GM21390 (cell line): Measurements from ENCODE around the gene MYO5B.
A peak's percentile ranks its signal among the peaks of the same experiment; 100 is the strongest.
"Not testable (repeated sequence)": the region's sequence is repeated elsewhere in the genome, so short reads cannot be mapped to it uniquely, and the experiment has no call there.

Experiments
- ATAC-seq: cut with Tn5 transposase; IDR thresholded peaks from one replicate; pipeline ENCODE4 v1.9.1; 2021; ENCODE audit not compliant: unreplicated experiment

MYO5B gene

DNA sequence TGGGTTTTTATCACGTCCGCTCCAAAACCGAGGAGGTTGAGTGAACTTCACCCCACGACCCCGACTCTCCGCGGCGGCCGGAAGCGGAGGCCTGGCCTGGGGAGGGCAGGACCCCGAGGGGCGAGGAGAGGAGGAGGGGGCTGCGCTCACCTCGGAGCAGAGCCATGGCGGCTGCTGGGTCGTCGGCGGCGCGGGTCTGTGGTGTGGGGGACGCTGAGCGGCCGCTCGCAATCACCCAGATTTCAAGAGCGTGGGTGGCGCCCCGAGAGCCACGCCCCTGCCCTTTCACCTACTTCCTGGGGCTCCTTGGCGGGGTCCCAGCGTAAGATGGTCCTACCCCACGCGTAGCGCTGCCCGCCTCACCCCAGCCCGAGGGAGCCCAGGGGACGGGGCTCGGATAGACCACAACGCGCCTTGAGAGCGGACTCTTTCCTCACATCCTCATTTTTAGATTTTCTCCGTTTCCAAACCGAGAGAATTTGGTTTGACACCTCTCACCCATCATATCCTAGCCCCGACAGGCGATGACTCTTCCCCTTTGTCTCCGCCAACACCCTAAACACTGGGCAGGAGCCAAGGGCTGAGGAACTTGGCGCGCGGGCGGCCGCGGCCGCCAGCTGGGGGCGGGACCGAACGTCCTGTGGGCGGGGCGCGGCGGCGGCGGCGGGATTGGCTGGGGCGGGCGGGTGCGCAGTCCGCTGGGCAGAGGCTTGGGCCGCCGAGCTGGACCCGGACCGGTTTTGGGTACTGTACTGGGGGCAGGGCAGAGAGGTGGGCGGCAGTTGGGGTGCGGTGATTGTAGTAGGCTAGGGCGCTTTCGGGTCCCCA lies 381.4 kb downstream of the MYO5B start, which contains the start of gene ACAA2:
Gene ACAA2 (minus strand): TSS at position 215 of the 828 bp plus-strand sequence. CDS start 49 bp downstream, at position 166.
- ATAC-seq, result peak; percentile 80

DNA sequence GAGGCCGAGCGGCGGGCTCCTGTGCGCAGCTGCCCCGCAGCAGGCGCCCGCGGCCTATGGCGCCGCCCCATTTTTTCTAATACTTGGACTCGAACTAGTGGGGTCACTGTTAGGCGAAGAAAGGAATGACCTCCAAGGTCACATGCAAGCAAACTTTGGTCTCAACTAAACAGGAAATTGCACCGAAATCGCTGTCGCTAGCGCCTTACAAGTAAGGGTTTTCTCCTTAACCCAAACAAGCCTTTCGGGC lies 382.0 kb downstream of the MYO5B start:
- peak; percentile 25 for ATAC-seq

- ATAC-seq, result no peak
Observed at GRCh38 chr18:49812286-49813068, 382.5 kb downstream of the MYO5B start.

- ATAC-seq, result no peak
Observed at GRCh38 chr18:49811151-49811938, 383.6 kb downstream of the MYO5B start.

DNA sequence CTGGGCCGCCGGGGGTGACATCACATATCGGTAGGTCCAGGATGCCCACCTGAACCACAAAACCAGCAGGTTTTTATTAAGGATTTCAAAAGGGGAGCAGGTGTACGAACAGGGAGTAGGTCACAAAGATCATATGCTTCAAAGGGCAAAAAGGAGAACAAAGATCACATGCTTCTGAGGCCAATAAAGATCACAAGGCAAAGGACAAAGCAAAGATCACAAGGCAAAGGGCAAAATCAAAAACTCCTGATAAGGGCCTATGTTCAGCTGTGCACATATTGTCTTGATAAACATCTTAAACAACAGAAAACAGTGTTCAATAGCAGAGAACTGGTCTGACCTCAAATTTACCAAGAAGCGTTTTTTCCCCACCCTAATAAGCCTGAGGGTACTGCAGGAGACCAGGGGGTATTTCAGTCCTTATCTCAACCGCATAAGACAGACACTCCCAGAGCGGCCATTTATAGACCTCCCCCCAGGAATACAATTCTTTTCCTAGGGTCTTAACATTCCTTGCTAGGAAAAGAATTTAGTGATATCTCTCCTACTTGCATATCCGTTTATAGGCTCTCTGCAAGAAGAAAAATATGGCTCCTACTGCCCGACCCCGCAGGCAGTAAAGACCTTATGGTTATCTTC lies 386.3 kb downstream of the MYO5B start:
- not testable (repeated sequence) for ATAC-seq

GRCh38 chr18:49804096-49804495 lies 390.9 kb downstream of the MYO5B start:
- ATAC-seq, result no peak

- no peak for ATAC-seq
Observed at GRCh38 chr18:49802623-49803022, 392.3 kb downstream of the MYO5B start.

- ATAC-seq, result not testable (repeated sequence)
Observed at GRCh38 chr18:49800491-49800890, 394.5 kb downstream of the MYO5B start.

DNA sequence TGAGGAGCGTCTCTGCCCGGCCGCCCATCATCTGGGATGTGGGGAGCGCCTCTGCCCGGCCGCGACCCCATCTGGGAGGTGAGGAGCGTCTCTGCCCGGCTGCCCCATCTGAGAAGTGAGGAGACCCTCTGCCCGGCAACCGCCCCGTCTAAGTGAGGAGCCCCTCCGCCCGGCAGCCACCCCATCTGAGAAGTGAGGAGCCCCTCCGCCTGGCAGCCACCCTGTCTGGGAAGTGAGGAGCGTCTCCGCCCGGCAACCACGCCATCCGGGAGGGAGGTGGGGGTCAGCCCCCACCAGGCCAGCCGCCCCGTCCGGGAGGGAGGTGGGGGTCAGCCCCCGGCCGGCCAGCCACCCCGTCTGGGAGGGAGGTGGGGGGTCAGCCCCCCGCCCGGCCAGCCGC lies 395.1 kb downstream of the MYO5B start:
- ATAC-seq, result not testable (repeated sequence)

DNA sequence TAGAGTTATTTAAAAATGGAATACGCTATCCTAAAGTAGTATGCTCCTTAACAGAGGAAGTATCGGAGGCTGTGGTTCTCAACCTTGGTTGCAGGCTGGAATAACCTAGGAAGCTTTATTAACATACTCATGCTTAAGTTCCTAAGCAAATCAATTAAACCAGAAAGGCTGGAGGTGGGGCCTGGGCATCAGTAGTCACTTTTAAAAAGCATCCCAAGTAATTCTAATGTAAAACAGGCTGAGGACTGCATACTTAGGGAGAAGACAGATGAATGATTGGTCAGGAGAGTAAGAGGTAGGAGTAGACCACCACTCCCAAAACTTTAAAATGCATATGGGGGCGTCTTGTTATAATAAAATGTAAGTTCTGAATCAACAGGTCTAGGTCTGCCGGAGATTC lies 396.9 kb downstream of the MYO5B start:
- no peak for ATAC-seq

DNA sequence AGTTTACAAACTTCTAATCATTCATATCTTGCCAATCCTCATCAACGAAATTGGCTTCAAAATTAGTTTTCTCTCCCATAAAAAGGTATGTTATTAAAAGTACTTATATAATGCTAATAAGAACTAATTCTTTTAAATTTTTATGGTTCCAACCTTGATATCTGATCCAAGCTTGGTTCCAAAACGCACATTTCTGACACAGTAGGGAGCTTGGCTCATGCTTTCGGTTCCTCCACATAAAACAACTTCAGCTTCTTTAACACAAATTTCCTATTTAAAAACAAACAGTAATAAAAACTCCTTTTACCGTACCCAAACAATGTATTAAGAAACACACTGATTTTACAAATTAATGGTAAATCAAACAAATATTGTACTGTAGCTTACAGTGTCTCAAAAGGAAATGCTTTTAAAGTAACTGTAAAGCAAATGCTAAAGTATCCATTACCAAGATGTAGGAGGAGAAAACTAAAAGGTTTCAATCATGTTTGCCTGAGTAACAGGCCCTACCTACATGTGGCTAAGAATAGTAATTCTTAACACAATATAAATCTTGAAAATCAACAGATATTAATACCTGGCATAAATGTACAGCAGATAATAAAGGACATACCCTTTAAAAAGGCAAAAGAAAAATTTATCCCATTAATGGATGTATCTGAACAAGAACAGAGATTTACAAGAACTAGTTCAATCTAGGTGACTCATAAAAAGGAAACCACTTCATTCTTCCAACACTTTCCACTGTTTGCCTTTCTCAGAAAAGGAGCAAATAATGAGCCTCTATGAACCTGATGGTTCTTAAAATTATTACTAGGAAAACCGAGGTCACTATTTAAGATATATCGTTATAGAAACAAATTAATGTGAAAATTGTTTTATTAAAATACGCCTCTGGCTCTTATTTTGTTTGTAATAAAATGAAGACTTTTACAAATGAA lies 399.1 kb downstream of the MYO5B start:
- no peak for ATAC-seq

DNA sequence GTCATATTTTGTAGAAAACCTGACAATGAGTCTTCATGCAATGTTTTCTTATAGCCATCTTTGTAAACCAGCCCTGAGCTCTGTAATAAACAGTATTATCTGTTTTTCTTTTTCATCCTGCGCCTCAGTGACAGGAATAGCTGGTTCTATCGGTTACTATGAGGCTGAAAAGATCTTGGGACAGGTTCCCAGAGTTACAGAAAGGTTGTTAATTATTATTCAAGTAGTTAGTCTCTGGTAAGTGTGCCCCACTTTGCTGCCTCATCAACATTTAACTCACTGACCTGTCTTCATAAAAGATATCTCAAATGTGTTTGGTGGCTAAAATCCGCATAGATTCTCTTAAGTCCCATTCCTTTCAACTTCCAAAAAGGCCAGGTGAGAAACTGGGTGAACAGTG lies 400.2 kb downstream of the MYO5B start:
- ATAC-seq, result no peak

GRCh38 chr18:49789560-49790134 lies 405.3 kb downstream of the MYO5B start:
- ATAC-seq, result not testable (repeated sequence)

GRCh38 chr18:49788327-49788898 lies 406.5 kb downstream of the MYO5B start:
- ATAC-seq, result no peak

GRCh38 chr18:49786019-49786720 lies 408.8 kb downstream of the MYO5B start:
- ATAC-seq, result no peak

- ATAC-seq, result no peak
Observed at GRCh38 chr18:49784427-49785185, 410.3 kb downstream of the MYO5B start.

DNA sequence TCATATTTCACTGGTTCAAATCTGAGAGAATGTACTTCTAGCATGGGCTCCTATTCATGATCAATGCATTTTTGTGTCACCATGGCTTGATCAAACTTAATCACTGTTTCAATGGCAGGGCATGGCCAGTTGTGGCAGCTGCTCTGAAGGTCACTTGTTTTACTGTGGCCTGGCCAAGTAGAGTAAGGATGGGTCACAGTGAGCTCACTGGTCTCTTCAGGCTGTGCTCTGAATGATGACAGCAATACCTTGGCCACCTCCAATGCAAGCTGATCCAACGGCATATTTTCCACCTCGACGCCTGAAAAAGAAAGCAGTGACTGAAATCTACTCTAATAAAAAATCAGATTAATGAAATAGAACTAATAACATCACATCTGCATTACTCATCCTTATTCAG lies 411.3 kb downstream of the MYO5B start:
- not testable (repeated sequence) for ATAC-seq
